ENCODE measurements around the gene LLGL1. TPM values are rescaled to one million over a fixed set of nuclear protein-coding genes. Genes with fewer than 3 reads are reported as not detected.

LLGL1 gene
- total and polyA plus RNA-seq, 10 of the 15 experiments (the other 5 are each of a cell fraction or from before 2014, with no cell fraction given): 0.02 to 9.2 (median 2.5) TPM

DNA sequence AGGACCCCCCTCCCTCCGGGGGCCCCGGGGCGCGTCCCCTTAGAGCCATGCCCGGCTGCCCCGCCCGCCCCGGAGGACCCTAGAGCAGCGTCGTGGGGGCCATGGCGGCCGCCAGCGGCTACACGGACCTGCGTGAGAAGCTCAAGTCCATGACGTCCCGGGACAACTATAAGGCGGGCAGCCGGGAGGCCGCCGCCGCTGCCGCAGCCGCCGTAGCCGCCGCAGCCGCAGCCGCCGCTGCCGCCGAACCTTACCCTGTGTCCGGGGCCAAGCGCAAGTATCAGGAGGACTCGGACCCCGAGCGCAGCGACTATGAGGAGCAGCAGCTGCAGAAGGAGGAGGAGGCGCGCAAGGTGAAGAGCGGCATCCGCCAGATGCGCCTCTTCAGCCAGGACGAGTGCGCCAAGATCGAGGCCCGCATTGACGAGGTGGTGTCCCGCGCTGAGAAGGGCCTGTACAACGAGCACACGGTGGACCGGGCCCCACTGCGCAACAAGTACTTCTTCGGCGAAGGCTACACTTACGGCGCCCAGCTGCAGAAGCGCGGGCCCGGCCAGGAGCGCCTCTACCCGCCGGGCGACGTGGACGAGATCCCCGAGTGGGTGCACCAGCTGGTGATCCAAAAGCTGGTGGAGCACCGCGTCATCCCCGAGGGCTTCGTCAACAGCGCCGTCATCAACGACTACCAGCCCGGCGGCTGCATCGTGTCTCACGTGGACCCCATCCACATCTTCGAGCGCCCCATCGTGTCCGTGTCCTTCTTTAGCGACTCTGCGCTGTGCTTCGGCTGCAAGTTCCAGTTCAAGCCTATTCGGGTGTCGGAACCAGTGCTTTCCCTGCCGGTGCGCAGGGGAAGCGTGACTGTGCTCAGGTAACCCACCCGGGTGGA, 41.0 kb upstream of the LLGL1 start:
- FAIRE-seq (no peak), DNase-seq (ENCODE audit: low read depth, low spot score) (no peak), ATAC-seq (peak; percentile 12)
- H3K9ac ChIP-seq (ENCODE audit: control insufficient read depth, insufficient read depth, low read length): peak overlapping the region; percentile 89
- H3K4me3 ChIP-seq: peak overlapping the region; percentile 83
- H2AFZ ChIP-seq (ENCODE audit: control insufficient read depth, low read depth, low read length): peak overlapping the region; percentile 49
- H3K36me3 ChIP-seq (ENCODE audit: control insufficient read depth in 2 of 2, insufficient read depth in 2 of 2, low read length in 1 of 2): peaks cover 0 to 11% of the 10 kb centered on the region in 2 experiments; a peak in 3 of 4 replicates
- intact Hi-C loops (cut with micrococcal nuclease; ENCODE audit: unreplicated experiment) (loop anchor here (5.0 kb wide), 2 partner anchors 43 to 133 kb away; partner anchors contain the start of genes LLGL1 and SMCR8), in situ Hi-C loops (cut with MboI) (no loop called here)
- POLR2A ChIA-PET: interaction anchor here (0.6 to 4.3 kb wide), 2 partner anchors 18 to 24 kb away, joined by 3 to 23 read pairs; no protein-coding TSS in a partner anchor
- no TSS peak for BruUV-seq (replicated peaks)
- WGBS (ENCODE audit: insufficient coverage, insufficient replicate concordance, low lambda C conversion rate, missing lambda C conversion rate): 1% methylated on average over 90 of the region's 92 CpGs
- peaks cover 56% of the 10 kb centered on the region for H3K79me2 ChIP-seq (ENCODE audit: control insufficient read depth, insufficient read depth, low read length)
- SMC1A ChIA-PET (ENCODE audit: uncharacterized antibody, unreplicated experiment): interaction anchor here (1.0 kb wide), 1 partner anchor 44 kb away, joined by 4 read pairs; no protein-coding TSS in a partner anchor
- no peaks in the 10 kb centered on the region for H3K27me3 ChIP-seq (replicated peaks in 1 of 2; ENCODE audit: control insufficient read depth in 2 of 2, insufficient read depth in 2 of 2, low read length in 1 of 2)
- H3K27ac ChIP-seq (ENCODE audit: control insufficient read depth, insufficient read depth): peak overlapping the region; percentile 97
- CTCF ChIA-PET: interaction anchor here (0.6 to 3.6 kb wide), 3 partner anchors 39 to 436 kb away, joined by 3 to 27 read pairs (median 4); no protein-coding TSS in a partner anchor
- H4K20me1 ChIP-seq (ENCODE audit: control insufficient read depth, insufficient read depth): peaks cover 16% of the 10 kb centered on the region; the same call in 1 of the 2 replicates
- no peaks in the 10 kb centered on the region for H3K9me3 ChIP-seq (replicated peaks; ENCODE audit: control insufficient read depth, insufficient read depth, low read length)
- peaks cover 11% of the 10 kb centered on the region for H3K4me1 ChIP-seq (ENCODE audit: control insufficient read depth, insufficient read depth, low read length)
- H3K4me2 ChIP-seq (ENCODE audit: control insufficient read depth, insufficient read depth): peak overlapping the region; percentile 95
- RAD21 ChIA-PET (ENCODE audit: unreplicated experiment): interaction anchor here (1.9 kb wide), 1 partner anchor 39 kb away, joined by 10 read pairs; no protein-coding TSS in a partner anchor
- TF ChIP-seq BACH1 (IDR thresholded peaks at IDR 0.05; ENCODE audit: borderline replicate concordance) (no peak), POLR2AphosphoS5 (IDR thresholded peaks at IDR 0.05; ENCODE audit: low read length) (0 out of 2 replicates have a peak, but pooled peaks have one; percentile 29), RUNX3 (IDR thresholded peaks at IDR 0.05; ENCODE audit: low read length) (no peak), HCFC1 (IDR thresholded peaks at IDR 0.05; ENCODE audit: low read length) (no peak), PRDM15 (CRISPR knock-in tag; IDR thresholded peaks at IDR 0.05) (no peak), TAF1 (IDR thresholded peaks at IDR 0.05; ENCODE audit: borderline replicate concordance, low read depth, low read length) (no peak), PML (IDR thresholded peaks at IDR 0.05; ENCODE audit: low read length) (no peak), IRF4 (IDR thresholded peaks at IDR 0.05; ENCODE audit: low read depth, low read length) (0 out of 2 replicates have a peak, but pooled peaks have one; percentile 20), STAT3 (IDR thresholded peaks at IDR 0.05; ENCODE audit: low read depth, low read length) (no peak), NFXL1 (IDR thresholded peaks at IDR 0.05; ENCODE audit: borderline replicate concordance) (0 out of 2 replicates have a peak, but pooled peaks have one; percentile 15), MYB (IDR thresholded peaks at IDR 0.05; ENCODE audit: borderline replicate concordance, low read depth, low read length) (no peak)
- TF ChIP-seq, protein P1, sequence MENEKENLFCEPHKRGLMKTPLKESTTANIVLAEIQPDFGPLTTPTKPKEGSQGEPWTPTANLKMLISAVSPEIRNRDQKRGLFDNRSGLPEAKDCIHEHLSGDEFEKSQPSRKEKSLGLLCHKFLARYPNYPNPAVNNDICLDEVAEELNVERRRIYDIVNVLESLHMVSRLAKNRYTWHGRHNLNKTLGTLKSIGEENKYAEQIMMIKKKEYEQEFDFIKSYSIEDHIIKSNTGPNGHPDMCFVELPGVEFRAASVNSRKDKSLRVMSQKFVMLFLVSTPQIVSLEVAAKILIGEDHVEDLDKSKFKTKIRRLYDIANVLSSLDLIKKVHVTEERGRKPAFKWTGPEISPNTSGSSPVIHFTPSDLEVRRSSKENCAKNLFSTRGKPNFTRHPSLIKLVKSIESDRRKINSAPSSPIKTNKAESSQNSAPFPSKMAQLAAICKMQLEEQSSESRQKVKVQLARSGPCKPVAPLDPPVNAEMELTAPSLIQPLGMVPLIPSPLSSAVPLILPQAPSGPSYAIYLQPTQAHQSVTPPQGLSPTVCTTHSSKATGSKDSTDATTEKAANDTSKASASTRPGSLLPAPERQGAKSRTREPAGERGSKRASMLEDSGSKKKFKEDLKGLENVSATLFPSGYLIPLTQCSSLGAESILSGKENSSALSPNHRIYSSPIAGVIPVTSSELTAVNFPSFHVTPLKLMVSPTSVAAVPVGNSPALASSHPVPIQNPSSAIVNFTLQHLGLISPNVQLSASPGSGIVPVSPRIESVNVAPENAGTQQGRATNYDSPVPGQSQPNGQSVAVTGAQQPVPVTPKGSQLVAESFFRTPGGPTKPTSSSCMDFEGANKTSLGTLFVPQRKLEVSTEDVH (IDR thresholded peaks at IDR 0.05; ENCODE audit: low read depth, partially characterized antibody): no peak

Measured in GM12878 (cell line).